Transverse colon (tissue), 3 donors: ENCODE results near the gene ADGRG4.

ENCODE experiments used
- CTCF ChIP-seq, 5 experiments: fragments of 200-600 bp in 3 of 5; fragments of 450-650 bp in 2 of 5; sonication (generic) in 3 of 5; IDR thresholded peaks; 1 replicate in 2 of 5; 2 replicates in 3 of 5; pipeline ENCODE4 v1.5.1; 2016 to 2017; ENCODE audit warnings: antibody characterized with exemption in 5 of 5, inconsistent platforms in 3 of 5, mild to moderate bottlenecking in 2 of 5, moderate library complexity in 1 of 5
- POLR2A ChIP-seq: fragments of 450-650 bp; IDR thresholded peaks from one replicate; pipeline ENCODE4 v1.6.1; 2016; ENCODE audit warnings: antibody characterized with exemption, mild to moderate bottlenecking, moderate library complexity

GRCh38 chrX:136386826-136387225, 86.1 kb downstream of the ADGRG4 start:
- TF ChIP-seq CTCF (IDR thresholded peaks at IDR 0.05) (no peak), POLR2A (no peak)
